MM.1S (cell line): ENCODE results near the gene ARF1.

Experiments used
- EZH2 ChIP-seq: fragments of 300-600 bp; sonication (generic); optimal IDR thresholded peaks from 2 replicates; pipeline ENCODE3; 2017; ENCODE audit warnings: low read depth, mild to moderate bottlenecking, antibody characterized with exemption, low read length, mixed read lengths
- EZH2phosphoT487 ChIP-seq: fragments of 300-600 bp; sonication (generic); IDR thresholded peaks from 2 replicates; pipeline ENCODE4 v1.6.1; 2018; ENCODE audit warnings: antibody characterized with exemption, low read length
- TF ChIP-seq, protein P1 (sequence below): fragments of 300-600 bp; sonication (generic); IDR thresholded peaks from 2 replicates; pipeline ENCODE4 v1.5.1; 2016; ENCODE audit warnings: antibody characterized with exemption, low read length, mixed read lengths

DNA sequence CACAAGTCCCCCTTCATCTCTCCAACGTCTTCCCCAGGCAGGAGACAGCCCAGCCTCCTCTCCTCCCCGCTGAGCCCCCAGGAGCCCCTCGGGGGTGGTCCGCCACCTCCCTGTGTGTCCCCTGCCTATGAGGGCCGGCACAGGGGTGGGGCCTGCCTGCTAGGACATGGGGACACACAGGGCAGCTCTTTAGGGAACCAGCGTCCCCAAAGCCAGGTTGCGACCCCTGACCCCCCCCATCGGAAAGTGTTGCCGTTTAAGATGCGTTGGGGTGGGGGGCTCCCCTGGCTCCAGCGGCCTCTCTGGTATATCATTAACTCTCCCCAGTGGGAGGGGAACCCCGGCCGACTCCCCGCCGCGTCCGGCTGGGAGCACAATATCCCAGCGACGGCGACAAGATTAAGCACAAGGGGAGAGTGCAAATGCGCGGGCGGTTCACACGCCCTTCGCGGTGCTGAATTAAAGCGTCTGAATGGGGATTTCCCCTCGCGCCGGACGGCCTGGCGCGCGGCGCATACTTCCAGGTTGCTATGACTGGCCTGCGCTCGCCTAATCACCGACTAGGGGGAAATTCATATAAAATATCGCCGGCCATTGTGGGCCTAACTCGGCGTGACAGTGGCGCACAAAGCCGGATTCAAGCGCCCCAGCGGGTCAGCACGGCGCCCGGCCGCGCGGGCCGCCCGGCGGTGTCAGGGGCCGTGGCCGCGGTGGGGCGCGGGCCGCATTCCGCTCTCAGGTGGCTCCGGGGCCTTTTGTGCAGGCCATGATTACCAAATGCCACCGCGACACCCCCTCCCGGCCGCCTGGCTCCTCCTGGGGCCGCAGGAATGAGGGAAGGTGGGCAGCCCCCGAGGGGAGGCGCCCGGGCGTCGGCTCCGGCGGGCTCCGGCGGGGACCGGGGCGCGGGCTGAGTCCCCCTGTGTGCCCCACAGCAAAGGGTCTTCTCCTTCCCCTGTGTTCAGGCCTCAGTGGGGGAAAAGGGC lies 44.8 kb upstream of the ARF1 start:
- TF ChIP-seq EZH2 (no peak), EZH2phosphoT487 (no peak)
- TF ChIP-seq, protein P1, sequence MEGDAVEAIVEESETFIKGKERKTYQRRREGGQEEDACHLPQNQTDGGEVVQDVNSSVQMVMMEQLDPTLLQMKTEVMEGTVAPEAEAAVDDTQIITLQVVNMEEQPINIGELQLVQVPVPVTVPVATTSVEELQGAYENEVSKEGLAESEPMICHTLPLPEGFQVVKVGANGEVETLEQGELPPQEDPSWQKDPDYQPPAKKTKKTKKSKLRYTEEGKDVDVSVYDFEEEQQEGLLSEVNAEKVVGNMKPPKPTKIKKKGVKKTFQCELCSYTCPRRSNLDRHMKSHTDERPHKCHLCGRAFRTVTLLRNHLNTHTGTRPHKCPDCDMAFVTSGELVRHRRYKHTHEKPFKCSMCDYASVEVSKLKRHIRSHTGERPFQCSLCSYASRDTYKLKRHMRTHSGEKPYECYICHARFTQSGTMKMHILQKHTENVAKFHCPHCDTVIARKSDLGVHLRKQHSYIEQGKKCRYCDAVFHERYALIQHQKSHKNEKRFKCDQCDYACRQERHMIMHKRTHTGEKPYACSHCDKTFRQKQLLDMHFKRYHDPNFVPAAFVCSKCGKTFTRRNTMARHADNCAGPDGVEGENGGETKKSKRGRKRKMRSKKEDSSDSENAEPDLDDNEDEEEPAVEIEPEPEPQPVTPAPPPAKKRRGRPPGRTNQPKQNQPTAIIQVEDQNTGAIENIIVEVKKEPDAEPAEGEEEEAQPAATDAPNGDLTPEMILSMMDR, result no peak
